GM12892 (cell line): ENCODE measurements around the gene RAB4B.

Experiments used
- DNase-seq: peaks from one replicate; pipeline ENCODE4 v3.0.0; 2011; ENCODE audit not compliant: insufficient read length
- FAIRE-seq: peaks from 2 replicates; lab custom pipeline; 2011; peaks lifted over from hg19 to GRCh38; lab: Jason Lieb, UNC
- POLR2A ChIP-seq: IDR thresholded peaks from 2 replicates; pipeline ENCODE4 v1.6.1; 2011; ENCODE audit warnings: low read depth, low read length, control low read depth
- POLR2AphosphoS5 ChIP-seq: IDR thresholded peaks from 2 replicates; pipeline ENCODE4 v1.6.1; 2011; ENCODE audit warnings: low read depth, low read length, control low read depth
- TAF1 ChIP-seq: IDR thresholded peaks from 2 replicates; pipeline ENCODE4 v1.6.1; 2011; ENCODE audit warnings: low read depth, mild to moderate bottlenecking, control low read depth, low read length, borderline replicate concordance

RAB4B gene

GRCh38 chr19:40741527-40742390 lies 36.3 kb upstream of the RAB4B start:
- TF ChIP-seq TAF1, result no peak
- no peak for TF ChIP-seq POLR2A
- TF ChIP-seq POLR2AphosphoS5, result no peak
- DNase-seq (no peak), FAIRE-seq (no peak)

GRCh38 chr19:40742477-40742876 lies 35.6 kb upstream of the RAB4B start:
- no peak for FAIRE-seq
- DNase-seq, result no peak
- TF ChIP-seq POLR2AphosphoS5 (no peak), TAF1 (no peak), POLR2A (no peak)

DNA sequence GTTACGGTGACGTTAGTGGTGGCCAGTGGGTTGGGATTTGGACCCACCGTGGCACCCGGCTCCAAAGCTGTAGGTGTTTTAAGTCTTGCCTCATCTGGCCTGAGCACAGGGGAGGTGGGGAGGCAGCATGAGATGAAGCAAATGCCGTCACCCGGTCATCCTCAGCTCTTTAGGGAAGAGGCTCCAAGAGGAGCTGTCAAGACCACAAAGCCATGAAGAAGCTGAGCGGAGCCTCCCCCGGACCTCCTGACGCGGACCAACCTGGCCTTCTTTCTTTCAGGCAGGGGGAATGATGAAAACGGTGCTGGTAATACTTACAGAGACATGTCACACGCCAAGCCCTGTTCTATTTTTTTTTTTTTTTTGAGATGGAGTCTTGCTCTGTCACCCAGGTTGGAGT lies 35.2 kb upstream of the RAB4B start:
- TF ChIP-seq POLR2A (no peak), POLR2AphosphoS5 (no peak), TAF1 (no peak)
- DNase-seq (no peak), FAIRE-seq (no peak)

GRCh38 chr19:40743926-40744325 lies 34.1 kb upstream of the RAB4B start:
- TF ChIP-seq POLR2AphosphoS5, result no peak
- no peak for FAIRE-seq

GRCh38 chr19:40744554-40745401 lies 33.3 kb upstream of the RAB4B start:
- DNase-seq (no peak), FAIRE-seq (no peak)
- no peak for TF ChIP-seq POLR2A
- no peak for TF ChIP-seq POLR2AphosphoS5
- TF ChIP-seq TAF1, result no peak

More at GRCh38 chr19:40743926-40744325, 34.1 kb upstream of the RAB4B start:
- no peak for DNase-seq

GRCh38 chr19:40745402-40745780 lies 32.7 kb upstream of the RAB4B start:
- FAIRE-seq (no peak), DNase-seq (no peak)
- TF ChIP-seq TAF1 (no peak), POLR2A (no peak), POLR2AphosphoS5 (no peak)

- DNase-seq (no peak), FAIRE-seq (no peak)
- TF ChIP-seq TAF1 (no peak), POLR2A (no peak), POLR2AphosphoS5 (no peak)
Measured at GRCh38 chr19:40747536-40747935, 30.5 kb upstream of the RAB4B start.

DNA sequence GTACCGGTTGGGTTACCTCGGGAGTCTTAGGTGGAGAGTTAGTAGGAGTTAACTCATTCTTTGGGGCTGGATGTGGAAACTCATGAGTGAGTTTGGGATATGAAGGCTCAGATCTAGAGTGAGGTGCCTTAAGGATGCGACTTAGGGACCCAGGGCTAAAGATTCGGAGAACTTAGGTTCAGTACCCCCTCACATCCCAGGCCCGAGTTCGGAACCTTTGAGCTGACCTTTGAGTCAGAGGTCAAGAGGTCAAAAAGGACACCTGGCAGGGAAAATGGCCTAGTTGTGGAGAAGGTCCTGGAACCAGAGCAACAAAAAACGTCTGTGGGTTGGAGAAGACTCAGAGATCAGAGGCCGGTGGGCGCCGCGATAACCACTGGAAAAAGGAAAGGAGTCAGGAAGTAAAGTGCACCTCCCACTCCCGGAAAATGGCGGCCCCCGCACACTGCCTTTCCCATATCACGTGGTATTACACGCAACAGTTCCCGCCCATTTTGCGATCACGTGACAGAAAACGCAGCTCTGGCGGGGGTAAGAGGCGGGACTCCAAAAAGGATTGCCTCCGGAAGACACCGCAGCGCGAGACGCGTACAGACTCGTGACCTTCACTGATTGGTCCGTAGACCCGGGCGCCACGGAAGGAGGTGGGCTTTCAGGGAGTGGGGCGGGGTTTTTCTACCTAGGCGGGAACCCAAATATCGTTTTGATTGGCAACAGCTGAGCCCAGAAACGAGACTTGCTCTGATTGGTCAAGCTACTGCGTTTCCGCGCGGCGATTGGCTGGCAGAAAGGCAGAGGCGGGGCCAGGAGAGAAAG lies 27.8 kb upstream of the RAB4B start, which contains the start of gene ACTMAP:
TSS of gene ACTMAP (minus strand) at position 420 of the 816 bp plus-strand sequence. CDS start 674 bp downstream, outside the sequence.
- FAIRE-seq, result peak; percentile 95
- DNase-seq, result peak; percentile 93
- TF ChIP-seq POLR2AphosphoS5 (no peak; the same call in 1 of the 2 replicates), POLR2A (no peak; the same call in 1 of the 2 replicates), TAF1 (peak; percentile 90)

DNA sequence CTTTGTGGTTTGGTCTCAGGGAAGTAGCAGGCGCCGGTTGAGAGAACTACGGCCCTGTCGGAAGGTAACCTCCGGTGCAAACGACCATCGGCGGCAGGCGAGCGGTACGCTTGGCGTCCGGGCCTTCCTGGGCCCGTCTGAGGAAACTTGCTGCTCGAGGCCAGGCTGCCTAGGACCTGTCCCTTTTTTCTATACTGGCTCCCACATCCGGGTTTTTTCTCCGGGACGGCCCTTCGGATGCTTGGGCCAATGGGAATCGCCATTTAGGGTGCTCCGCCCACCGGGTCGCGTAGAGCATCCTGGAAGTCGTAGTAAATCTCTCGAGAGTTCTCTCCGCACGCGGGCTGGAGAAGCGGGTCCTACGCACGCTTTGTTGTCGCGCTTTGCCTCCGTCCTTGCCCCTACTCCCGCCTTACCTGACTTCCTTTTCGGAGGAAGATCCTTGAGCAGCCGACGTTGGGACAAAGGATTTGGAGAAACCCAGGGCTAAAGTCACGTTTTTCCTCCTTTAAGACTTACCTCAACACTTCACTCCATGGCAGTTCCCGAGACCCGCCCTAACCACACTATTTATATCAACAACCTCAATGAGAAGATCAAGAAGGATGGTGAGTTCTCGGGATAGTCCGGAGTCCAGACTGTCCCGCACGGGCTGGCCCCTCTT lies 27.0 kb upstream of the RAB4B start, which contains the start of gene SNRPA:
TSS of gene SNRPA (plus strand) at position 330 of the 664 bp plus-strand sequence. CDS start at position 536, 206 bp downstream.
- DNase-seq (peak; percentile 79), FAIRE-seq (no peak)
- TF ChIP-seq POLR2AphosphoS5 (peak; percentile 84), TAF1 (no peak; the same call in 1 of the 2 replicates), POLR2A (peak; percentile 83)

DNA sequence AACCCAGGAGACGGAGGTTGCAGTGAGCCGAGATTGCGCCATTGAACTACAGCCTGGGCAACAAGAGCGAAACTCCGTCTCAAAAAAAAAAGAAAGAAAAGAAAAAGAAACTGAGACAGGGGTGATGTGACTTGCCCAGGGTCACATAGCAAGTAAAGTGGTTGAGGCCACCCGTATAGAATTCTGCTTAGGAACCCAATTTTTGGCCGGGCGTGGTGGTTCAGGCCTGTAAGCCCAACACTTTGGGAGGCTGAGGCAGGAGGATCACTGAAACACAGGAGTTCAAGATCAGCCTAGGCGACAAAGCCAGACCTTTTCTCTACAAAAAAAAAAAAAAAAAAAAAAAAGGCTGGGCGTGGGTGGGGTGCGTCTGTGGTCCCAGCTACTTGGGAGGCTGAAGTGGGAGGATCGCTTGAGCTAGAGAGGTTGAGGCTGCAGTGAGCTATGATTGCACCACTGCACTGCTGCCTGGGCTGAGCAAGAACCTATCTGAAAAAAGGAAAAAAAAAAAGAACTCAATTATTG lies 25.7 kb upstream of the RAB4B start:
- FAIRE-seq, result no peak
- TF ChIP-seq POLR2A, result no peak
- no peak for TF ChIP-seq TAF1
- TF ChIP-seq POLR2AphosphoS5, result no peak
- no peak for DNase-seq
